ENCODE results near the gene C11orf24.

The C11orf24 gene

DNA sequence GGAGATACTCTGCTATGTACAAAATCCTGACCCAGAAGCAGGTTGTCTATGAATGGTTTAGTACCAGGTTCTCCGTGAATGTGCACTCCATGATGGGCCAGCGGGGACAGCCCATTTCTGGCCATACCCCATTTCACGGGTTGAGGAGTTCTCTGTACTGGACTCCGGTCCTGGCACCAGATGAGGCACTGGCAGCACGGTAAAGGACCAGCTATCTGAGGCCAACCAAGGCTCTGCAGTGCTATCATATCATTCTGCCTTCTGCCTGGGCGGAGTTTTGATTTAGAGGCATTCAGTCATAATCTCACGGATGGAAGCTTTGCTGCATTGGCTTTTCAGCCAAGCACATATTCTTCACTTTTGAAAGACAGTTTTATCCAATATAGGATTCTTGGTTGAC is 40.2 kb downstream of the C11orf24 start:
- no peak overlapping the region for H3K4me3 ChIP-seq (ENCODE audit: low read depth, low read length)
- no peak for DNase-seq (ENCODE audit: low read depth)
- no peak for TF ChIP-seq MAX (IDR thresholded peaks at IDR 0.05; ENCODE audit: low read depth, low read length)
- no peak for TF ChIP-seq CTCF (IDR thresholded peaks at IDR 0.05; ENCODE audit: low read depth, low read length)
- TF ChIP-seq POLR2A (IDR thresholded peaks at IDR 0.05; ENCODE audit: extremely low read depth, insufficient read length) = no peak
- TF ChIP-seq MYC (IDR thresholded peaks at IDR 0.05; ENCODE audit: low read depth, low read length) = no peak

- DNase-seq (ENCODE audit: low read depth) = no peak
- TF ChIP-seq MYC (IDR thresholded peaks at IDR 0.05; ENCODE audit: low read depth, low read length) (no peak), POLR2A (IDR thresholded peaks at IDR 0.05; ENCODE audit: extremely low read depth, insufficient read length) (no peak), CTCF (IDR thresholded peaks at IDR 0.05; ENCODE audit: low read depth, low read length) (no peak), MAX (IDR thresholded peaks at IDR 0.05; ENCODE audit: low read depth, low read length) (no peak)
- no peak overlapping the region for H3K4me3 ChIP-seq (ENCODE audit: low read depth, low read length)
These were observed 42.2 kb downstream of the C11orf24 start for GRCh38 chr11:68229601-68230000.

DNA sequence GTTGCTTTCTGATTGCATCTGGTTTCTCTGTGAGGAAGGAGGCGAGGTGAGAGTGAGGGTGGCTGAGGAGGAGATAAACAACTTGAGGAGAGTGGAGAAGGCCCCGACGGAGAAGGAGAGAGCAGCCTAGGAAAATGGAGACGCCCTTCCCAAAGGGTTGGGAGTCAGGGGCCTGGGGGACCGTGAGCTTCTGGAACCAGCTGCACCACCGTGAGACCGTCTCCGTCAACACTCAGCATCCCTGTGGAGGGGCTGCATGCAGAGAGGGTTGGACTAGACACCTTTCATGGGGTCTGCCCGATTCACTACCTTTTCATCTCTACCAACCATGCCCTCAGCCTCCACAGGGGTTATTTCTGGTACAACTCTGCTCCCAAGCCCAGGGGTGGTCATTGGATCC is 45.4 kb downstream of the C11orf24 start:
- no peak for TF ChIP-seq MYC (IDR thresholded peaks at IDR 0.05; ENCODE audit: low read depth, low read length)
- TF ChIP-seq CTCF (IDR thresholded peaks at IDR 0.05; ENCODE audit: low read depth, low read length) = no peak
- no peak for DNase-seq (ENCODE audit: low read depth)
- H3K4me3 ChIP-seq (ENCODE audit: low read depth, low read length) = no peak overlapping the region

DNA sequence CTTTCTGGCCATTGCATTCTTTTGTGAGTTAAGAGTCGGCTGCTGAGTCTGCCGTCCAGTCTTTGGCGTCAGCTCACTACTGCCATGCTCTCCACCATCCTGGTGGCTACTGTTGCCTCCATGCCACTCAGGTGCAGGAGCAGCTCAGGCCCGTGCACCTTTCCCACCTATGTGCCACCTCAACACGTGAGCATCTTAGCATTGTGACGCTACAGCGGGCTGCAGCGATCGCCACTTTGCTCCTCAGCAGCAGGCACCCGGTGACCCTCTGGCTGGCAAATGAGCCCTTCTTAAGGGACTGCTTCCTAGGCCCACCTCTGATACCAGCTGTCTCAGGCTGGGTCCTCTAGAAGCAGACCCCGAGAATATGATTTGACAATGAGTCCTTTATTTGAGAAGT is 47.2 kb downstream of the C11orf24 start:
- TF ChIP-seq CTCF (IDR thresholded peaks at IDR 0.05; ENCODE audit: low read depth, low read length) = no peak
- TF ChIP-seq POLR2A (IDR thresholded peaks at IDR 0.05; ENCODE audit: extremely low read depth, insufficient read length) = no peak
- no peak for TF ChIP-seq MAX (IDR thresholded peaks at IDR 0.05; ENCODE audit: low read depth, low read length)
- TF ChIP-seq MYC (IDR thresholded peaks at IDR 0.05; ENCODE audit: low read depth, low read length) = no peak
- H3K4me3 ChIP-seq (ENCODE audit: low read depth, low read length) = no peak overlapping the region
- DNase-seq (ENCODE audit: low read depth) = no peak

- DNase-seq (ENCODE audit: low read depth) = no peak
- TF ChIP-seq POLR2A (IDR thresholded peaks at IDR 0.05; ENCODE audit: extremely low read depth, insufficient read length) (no peak), MYC (IDR thresholded peaks at IDR 0.05; ENCODE audit: low read depth, low read length) (no peak), MAX (IDR thresholded peaks at IDR 0.05; ENCODE audit: low read depth, low read length) (no peak), CTCF (IDR thresholded peaks at IDR 0.05; ENCODE audit: low read depth, low read length) (no peak)
- H3K4me3 ChIP-seq (ENCODE audit: low read depth, low read length) = no peak overlapping the region
These were observed 48.5 kb downstream of the C11orf24 start for GRCh38 chr11:68223275-68223674.

DNA sequence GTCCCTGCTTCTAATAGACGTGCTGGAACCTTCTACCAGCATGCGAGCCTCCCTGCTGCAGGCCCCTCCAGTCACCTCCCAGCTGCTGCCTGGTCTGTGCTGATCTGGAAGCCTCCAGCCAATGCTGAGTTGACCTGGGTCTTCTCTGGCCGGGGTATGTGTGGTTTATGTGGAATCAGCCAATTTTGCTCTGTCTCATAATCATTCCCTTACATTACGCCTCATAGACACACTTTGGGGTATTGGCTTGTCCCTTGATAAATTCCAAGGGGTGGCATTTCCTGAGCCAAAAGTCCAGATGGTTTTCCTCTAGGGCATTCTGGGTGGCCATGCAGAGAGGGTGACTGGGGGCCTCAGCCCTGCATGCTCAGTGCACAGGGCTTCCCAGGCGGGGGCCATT is 50.4 kb downstream of the C11orf24 start:
- no peak for TF ChIP-seq MYC (IDR thresholded peaks at IDR 0.05; ENCODE audit: low read depth, low read length)
- no peak for TF ChIP-seq CTCF (IDR thresholded peaks at IDR 0.05; ENCODE audit: low read depth, low read length)
- TF ChIP-seq POLR2A (IDR thresholded peaks at IDR 0.05; ENCODE audit: extremely low read depth, insufficient read length) = no peak
- TF ChIP-seq MAX (IDR thresholded peaks at IDR 0.05; ENCODE audit: low read depth, low read length) = no peak
- no peak overlapping the region for H3K4me3 ChIP-seq (ENCODE audit: low read depth, low read length)
- DNase-seq (ENCODE audit: low read depth) = no peak

Measured in NB4 (cell line).